NCI-H1092 (cell line): Measurements from ENCODE around the gene TTLL1.

Experiments
- DNase-seq: peaks from one replicate; lab custom pipeline; 2025; lab: John Stamatoyannopoulos, UW

TTLL1 gene

DNA sequence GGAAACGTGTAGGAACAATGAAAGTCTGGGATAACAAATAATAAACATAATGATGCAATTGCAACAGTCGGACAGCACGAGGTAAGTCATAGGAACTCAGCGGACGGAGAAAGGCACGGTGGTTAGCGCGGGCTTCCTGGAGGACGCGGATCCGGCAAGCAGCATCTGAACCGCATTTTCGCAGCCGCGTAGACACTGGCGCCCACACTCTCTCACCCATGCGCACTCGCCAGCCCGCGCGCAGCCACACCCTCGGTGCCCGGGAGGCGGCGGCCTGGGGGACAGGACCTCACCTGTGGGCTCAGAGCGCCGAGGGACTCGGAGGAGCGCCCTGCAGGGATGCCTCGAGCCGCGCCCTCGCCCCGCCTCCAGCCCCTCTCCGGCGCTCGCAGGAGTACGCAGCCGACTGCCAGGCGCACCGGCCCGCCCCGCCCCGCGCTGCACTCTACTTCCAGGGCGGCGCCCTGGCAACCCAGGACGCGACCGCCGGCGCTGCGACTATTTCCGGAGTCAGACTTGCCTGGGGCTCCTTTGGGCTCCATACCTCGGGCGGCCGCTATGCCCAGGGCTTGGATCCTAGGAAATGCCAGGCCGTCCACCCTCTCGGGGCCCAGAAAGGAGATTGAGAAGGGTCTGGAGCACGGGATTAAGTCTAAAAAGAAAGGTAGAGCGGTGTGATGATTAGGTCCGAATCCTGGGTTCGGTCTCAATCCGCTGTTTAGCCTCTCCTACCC is at the start of gene TTLL1:
Gene TTLL1 (minus strand): TSS at position 408 of the 734 bp plus-strand sequence. CDS start 13,805 bp downstream, outside the sequence.
- DNase-seq: peak; percentile 8

DNA sequence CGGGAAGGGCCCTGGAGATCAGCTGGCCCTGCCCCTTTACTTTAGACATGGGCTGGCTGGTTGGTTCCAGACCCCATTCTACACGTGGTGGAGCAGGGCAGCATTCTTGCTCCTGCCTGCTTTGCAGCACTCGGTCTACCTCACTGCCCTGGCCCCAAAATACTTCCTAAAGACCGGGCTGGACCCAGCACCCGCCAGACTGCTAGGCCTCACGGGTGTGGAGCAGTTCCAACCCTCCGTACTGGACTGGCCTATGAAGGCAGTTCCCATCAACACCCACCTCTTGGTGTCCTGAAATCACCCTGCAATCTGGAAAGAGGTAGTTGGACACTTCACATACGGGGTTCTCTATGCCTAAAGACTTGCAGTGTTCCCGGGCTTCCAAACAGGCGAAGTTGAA is 47.6 kb upstream of the TTLL1 start:
- DNase-seq: no peak

DNA sequence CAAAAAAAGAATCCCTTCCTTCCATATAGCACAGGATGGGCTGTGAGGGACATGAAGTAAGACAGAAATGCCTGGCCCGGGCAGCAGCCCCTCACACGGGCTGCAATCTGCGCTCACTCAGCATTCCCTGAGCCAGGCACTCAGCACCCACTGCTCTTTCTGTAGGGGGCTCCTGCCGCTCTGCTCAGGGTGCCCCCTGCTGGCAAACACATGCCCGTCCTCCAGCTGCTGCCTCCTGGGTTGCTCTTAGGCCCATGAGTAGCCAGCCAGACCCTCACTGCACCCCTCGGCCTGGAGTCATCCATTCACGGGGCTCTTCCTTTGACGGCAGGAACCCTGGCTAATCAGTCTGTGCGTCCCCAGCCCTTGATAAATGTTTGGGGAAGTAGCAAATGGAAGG is 47.1 kb upstream of the TTLL1 start:
- no peak for DNase-seq

DNA sequence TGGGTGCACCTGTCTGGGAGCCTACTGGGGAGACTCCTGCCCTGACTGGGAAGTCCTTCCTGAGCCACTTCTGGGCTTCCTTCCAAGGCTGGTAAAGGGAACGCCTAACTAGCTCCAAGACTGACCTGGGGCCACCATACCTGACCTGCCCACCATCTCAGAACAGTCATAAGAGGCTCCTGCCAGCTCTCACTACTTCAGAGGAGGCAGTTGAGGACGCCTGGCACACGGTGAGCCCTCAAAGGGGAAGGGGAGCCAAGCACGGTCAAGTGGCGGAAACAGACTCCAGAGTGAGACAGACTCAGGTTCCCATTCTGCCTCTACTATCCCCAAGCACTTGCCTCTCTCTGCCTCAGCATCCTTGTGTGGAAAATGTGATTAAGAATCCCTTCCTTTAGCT is 46.4 kb upstream of the TTLL1 start:
- no peak for DNase-seq

DNA sequence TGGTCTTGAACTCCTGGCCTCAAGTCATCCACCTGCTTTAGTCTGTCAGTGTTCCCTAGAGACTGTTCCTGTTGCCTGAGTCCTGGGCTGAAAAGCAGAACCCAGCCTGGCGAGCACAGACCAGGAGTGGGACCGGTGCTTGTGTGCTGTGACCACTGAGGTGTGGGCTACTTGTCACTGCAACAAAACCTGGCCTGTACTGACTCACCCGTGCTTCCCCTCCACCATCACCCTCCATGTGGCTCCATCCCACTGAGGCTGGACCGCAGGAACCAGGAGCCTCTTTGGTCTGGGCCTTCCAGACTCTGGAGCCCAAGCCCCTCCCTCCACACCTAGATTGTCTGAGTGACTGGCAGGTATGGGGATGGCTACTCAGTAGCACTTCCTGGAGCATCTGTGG is 45.4 kb upstream of the TTLL1 start:
- DNase-seq: no peak

DNA sequence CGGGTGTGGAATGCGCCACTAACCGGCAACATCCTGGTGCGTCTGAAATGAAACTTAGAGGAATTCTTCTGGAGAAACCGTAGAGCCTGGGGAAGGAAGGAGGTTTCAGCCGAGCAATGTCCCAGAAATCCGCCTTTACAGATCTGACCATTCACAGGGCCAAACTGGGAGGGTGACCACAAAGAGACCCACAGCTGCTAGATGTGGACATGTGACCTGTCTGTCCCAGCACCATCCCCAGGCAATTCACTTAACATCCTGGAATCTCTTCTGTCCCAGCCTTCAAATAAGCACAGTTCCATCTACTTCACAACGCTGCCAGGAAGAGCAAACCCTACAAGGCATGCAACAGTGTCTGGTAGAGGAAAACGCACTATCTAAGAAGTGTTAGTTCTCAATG is 44.2 kb upstream of the TTLL1 start:
- no peak for DNase-seq

DNA sequence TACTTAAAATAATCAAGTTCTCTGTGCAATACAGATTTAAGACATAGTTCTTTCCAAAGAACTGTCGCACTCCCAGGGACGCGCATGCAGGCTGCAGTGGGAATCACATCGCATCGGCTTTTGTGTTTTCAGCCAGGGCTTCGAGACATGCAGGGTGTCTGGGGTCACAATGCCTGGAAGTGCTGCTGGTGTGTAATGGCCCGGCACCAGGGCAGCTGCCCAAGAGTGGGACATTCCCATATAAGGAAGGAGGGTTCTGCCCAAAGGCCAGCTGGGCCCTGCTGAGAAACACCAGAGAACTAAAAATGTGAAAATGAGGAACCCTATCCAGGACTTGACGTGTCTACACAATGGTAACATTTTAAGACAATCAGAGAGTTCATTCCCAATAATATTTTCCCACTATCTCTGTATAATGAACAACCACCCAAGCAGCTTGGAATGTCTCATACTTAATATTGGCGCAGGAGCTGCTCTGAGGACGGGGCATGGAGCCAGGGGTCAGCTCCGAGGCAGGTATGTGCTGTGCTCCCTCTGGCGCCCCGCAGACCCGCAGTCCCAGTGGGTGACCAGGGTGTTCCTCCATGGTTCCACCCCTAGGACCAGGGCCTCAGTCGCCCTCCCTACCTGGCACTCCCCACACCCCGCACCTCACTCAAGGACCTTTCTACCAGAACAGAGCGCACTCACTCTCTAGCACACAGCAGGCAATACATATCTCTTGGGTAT is 42.7 kb upstream of the TTLL1 start:
- no peak for DNase-seq

DNA sequence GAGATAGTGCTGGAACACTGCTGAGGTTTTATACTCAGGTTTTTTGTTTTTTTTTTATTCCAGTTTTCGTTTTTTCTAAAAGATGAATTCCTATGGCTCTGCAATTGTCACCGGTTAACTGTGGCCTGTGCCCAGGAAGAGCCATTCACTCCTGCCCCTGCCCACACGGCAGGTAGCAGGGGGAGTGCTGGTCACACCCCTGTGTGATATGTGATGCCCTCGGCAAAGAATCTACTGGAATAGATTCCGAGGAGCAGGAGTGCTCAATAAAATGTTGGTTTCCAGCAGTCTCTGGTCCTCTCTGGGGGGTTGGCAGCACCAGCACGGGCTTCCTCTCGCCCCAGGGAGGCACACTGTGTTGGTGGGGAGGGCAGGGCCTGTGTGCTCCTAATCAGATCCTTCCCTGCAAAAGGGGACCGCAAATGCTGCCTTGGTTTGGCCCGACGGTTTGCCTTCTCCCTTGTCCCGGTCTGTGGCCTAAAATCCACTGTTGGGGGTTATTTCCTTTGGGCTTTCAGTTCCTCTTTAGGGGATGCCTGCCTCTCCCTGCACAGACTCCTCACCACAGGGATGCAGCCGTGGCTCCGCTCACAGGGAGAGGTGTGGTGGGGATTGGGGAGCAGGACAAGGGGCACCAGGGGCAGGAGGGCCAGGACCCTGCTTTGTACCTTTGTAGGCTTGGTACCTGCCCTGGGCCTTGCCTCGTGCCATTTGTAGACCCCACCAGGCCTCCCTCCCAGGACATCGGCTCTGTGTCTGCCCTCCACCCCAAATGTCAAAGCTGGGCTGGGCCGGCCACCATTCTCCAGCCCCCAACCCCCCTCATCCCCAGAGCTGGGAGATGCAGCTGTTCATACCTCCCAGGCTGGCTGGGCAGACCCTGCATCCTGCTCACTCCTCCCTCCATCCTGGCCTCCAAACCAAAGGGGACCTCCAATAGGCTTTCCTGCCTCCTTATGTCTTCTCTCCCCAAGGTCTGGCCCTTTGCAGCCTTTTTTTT is 40.5 kb upstream of the TTLL1 start:
- DNase-seq: no peak

DNA sequence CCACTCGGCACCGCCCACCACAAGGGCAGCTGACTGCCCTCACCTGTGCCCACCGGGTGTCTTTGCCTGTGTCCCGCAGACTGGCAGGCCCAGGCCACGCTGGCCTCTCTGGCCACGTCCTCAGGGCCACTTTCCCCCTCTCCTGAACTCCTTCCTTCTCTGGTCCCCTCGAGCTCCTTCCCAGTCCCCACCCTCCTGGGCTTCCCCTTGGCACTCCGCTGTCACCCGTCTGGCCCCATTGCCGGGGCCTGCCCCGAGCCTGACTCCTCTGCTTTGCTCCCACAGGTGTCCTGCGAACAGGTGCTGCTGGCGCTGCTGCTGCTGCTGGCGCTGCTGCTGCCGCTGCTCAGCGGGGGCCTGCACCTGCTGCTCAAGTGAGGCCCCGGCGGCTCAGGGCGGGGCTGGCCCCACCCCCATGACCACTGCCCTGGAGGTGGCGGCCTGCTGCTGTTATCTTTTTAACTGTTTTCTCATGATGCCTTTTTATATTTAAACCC is 39.8 kb upstream of the TTLL1 start:
- DNase-seq: no peak

DNA sequence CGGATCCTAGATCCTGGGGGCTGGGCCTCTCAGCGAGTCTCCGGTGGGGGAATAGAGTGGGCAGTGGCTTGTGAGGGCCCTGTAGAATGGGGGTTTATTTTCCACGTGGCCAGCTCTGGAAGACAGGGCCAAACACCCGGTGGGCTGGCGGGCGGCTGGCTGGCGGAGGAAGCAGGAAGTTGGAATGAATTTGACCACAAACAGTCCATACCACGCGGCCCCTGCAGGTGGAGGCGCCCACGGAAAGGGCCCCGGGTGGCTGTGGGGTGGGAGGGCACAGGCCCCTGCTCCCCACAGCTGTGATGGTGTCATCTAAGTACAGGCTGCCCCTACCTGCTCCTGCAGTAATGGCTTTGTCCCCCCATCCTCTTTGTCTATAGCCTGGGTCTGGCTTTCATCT is 38.9 kb upstream of the TTLL1 start:
- DNase-seq: no peak

DNA sequence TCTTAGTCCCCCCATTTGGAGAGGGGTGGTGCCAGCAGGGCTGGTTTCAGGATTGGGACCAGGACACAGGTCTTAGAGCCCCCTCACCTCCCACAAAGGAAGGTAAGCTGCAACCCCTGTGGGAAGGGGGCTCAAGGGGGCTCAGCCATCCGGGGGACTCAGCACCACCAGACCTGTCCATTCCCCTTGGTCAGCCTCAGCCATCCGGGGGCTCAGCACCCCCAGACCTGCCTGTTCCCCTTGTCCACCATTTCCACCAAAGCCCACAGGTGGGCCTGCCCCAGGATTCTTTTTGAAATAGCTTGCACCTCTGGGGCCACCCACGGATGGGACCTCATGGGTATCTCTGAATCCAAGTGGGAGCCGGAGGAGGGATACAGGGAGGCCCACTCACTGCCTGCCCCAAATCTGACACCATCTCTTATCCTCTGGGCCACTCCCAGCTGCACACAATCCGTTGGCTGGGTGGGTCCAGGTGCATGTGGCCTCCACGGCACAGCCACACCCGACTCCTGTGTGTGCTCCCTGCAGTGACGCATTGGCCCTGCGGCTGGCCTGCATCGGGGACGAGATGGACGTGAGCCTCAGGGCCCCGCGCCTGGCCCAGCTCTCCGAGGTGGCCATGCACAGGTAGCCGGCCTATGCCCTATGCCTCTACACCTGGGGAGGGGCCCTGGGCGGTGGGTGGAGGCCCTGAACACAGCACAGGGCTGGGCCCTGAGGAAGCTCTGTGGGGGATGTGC is 38.1 kb upstream of the TTLL1 start:
- no peak for DNase-seq

DNA sequence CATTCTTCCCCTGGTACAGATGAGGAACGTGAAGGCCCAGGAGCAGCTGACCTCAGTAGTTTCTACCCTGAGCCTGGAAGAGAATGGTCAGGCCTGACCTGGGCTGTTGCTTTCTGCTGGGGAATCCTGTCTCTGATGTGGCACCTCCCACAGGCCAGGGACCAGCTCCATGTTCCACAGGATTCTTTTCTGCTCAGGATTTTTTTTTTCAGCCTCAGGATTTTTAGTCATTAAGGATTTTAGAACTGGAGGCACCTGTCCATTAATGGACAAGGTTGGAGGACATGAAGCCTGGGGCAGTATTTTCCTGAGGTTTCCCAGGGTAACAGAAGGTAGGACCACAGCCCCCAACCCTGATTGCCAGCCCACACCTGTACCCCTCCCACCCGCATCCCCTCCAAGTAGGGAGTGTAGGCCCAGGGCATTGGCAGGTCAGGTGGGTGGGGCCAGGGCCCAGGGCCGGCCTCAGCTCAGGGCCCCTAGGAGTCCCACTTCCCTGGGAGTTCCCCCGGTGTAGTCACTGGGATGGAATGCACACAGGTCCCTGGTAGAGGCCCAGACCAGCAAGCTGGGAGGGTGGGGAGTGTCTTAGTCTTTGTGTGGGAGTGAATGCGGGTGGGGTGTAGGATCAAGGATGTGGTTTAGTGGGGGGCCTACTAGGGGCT is 37.4 kb upstream of the TTLL1 start:
- DNase-seq: no peak

DNA sequence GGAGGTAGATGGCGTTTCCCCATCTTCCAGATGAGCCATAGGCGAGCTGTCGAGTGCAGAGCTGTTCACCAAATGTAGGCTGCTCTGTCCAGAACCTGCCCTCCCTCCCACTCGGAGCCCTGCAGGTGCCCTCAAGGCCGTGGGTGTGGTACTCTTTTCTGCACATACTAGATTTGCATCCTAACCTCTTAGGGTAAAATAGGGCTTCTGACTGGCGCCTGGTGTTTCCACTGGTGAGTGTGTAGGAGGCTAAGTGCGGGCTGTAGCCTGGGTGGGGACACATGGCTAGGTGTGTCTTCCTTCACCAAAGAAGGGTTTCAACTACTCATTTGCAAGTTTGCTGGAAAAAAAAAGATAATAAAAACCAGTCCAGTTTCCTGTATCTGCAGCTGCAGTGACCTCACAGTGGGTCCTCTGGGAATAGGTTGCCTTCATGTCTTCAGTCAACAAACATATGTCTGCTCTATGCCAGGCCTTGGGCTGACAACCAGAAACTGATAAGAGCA is 29.8 kb upstream of the TTLL1 start:
- DNase-seq: no peak

DNA sequence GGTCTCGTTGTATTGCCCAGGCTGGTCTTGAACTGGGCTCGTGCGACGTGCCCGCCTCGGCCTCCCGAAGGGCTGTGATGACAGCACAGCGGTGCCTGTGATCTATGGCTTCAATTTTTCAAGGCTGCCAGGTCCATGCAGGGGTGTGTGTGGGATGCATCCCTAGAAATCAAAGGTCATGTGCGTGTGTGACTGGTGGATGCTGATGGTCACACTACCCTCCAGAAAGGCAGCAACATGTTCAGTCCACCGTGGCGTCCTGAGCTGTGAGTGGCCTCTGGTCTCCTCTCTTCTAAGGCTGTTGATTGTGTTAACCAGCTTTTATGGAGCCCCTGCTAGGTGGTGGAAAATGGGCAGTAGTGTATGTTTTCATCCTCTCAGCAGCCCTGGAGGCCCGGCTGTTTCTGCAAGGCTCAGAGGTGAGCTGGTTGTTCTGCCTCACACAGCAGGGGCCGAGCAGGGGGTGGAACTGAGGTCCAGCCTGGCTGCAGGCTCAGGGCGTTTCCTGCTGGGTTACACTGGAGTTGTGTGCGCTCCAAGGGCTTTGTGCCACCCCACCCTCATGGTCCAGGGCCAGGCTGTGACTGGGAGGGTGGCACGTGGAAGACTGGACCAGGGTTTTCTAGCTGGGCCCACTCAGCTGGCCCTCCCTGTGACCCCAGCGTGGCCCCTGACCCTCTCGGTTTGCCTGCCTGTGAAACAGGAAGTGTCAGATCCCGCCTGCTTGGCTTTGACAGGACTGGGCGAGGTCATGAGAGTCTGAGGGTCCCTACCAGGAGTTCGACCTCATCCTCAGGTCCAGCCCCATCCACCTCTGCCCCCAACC is 29.0 kb upstream of the TTLL1 start:
- no peak for DNase-seq

DNA sequence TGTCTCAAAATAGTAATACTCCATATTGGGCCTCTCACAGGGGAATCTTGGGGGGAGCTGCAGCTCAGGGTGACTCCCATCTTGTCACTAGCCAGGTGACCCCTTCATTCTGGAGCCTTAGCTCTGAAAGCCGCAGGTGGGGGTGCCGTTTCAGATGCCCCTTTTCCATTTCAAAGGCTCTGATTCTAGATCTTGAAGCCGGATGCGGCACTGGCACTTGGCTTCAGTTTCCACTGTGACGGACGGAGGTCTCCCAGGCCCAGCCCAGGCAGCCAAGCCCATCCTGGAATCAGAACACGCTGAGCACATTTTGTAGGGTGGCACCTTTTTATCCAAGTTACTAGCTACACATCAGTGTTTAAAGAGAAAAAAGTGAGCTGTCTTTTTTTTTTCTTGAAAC is 27.7 kb upstream of the TTLL1 start:
- DNase-seq: no peak

DNA sequence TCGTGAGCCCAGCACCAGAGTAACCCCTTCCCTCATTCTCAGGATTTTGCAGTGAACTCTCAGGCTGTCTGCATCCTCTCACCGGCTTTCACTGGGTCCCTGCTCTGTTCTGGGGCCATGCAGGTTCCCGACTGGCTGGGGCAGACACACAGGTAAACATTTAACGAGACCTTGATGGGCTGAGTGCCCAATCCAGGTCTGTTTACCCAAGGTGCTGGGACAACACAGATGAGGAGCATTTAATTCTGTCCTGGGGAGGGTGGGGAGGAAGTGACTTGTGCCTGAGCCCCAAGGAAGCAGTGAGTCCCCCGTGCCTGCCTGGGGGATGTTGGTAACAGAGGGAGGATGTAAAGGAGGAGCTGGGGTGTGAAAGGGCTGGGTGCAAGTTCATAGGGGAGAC is 25.8 kb upstream of the TTLL1 start:
- DNase-seq: no peak

DNA sequence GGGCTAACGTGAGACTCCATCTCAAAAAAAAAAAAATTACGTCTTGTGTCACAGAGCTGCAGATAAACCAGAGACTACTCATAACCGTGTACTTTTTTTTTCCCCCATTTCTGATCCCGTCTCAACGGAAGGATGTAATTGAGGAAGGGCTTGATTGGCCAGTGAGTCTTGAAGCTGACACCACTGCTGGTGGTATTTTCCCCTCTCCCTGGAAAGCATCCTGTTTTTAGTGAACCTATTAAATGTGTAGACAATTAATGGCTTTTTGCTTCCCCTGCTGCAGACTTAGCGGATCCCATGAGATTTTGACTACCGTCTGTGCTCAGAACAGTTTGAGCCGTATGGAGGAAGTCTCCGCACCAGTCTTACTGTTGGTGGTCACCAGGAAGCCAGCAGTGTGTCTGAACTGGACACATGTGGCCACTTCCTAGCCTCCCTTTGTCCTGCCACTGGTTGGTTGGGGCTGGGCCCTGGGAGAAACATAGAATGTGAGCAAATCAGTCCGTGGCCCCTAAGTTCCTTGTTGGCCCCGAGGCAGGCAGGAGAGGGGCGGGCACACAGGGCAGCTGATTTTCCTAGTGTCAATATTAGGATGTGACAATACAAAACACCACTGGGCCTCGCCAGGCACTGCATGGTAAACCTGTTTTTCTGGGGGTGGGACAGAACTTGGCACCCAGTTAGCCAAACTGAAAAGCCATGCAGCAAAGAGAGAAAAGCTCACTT is 24.5 kb upstream of the TTLL1 start:
- no peak for DNase-seq

DNA sequence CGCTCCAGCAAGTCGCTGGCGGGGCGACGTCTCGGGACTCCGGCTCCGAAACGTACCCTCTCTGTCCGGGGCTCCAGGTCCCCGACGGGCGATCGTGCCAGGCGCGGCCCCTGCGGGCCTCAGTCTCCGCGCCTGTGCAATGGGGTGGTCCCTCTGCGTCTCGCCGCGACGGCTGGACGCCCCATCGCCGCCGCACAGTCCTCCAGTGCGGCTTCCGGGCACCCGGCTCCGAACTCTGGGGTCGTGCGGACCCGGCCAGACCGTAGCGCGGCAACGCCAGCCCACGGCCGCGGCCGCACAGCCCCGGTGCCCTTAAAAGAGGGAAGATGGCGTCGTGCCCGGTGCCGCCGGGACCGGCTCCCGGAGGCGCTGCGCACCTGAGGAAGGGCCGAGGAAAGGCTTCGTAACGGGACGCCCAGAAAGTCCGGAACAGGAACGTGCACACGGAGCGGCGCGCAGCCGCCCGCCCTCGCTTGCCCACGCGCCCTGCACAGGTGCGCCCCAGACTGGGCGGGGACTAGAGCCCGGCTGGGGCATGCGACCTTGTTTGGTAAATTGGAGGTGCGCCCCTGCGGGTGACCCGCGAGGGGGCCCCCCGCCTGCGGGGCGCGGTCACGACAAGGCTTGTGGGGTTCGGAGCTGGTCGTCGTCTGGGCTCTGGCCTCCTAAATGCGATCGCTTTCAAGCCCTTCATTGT is 21.9 kb upstream of the TTLL1 start:
- DNase-seq: no peak
